GM12891 (cell line): ENCODE results near the gene GALK2.

Experiments
- DNase-seq: peaks from one replicate; pipeline ENCODE4 v3.0.0; 2011; ENCODE audit warnings: low spot score; ENCODE audit not compliant: insufficient read length
- FAIRE-seq: peaks from 2 replicates; lab custom pipeline; 2011; peaks lifted over from hg19 to GRCh38; lab: Jason Lieb, UNC
- PAX5 ChIP-seq: IDR thresholded peaks from 2 replicates; pipeline ENCODE4 v1.6.1; 2011; ENCODE audit warnings: low read length, moderate library complexity, mild to moderate bottlenecking; ENCODE audit not compliant: insufficient read depth, severe bottlenecking
- POLR2A ChIP-seq: IDR thresholded peaks from 2 replicates; pipeline ENCODE4 v1.6.1; 2011; ENCODE audit warnings: low read depth, low read length, control low read depth
- POLR2AphosphoS5 ChIP-seq: IDR thresholded peaks from 2 replicates; pipeline ENCODE4 v1.6.1; 2011; ENCODE audit warnings: low read depth, low read length, control low read depth
- POU2F2 ChIP-seq: IDR thresholded peaks from 2 replicates; pipeline ENCODE4 v1.6.1; 2011; ENCODE audit warnings: low read depth, mild to moderate bottlenecking, control low read depth, low read length, moderate library complexity
- SPI1 ChIP-seq: IDR thresholded peaks from 2 replicates; pipeline ENCODE4 v1.6.1; 2011; ENCODE audit warnings: low read depth, low read length, control low read depth
- TAF1 ChIP-seq: IDR thresholded peaks from 2 replicates; pipeline ENCODE4 v1.6.1; 2011; ENCODE audit warnings: low read depth, low read length, control low read depth

The GALK2 gene

DNA sequence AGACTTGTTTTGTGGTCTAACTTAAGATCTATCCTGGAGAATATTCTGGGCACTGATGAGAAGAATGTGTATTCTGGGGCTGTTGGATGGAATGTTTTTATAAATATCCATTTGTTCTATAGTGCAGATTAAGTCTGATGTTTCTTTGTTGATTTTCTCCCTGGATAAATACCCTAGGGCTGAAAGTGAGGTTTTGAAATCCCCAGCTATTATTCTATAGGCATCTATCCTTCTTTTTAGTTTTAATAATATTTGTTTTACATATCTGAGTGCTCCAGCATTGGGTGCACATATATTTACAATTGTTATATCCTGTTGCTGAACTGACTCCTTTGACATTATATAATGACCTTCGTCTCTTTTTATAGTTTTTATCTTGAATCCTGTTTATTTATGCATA is 42.9 kb downstream of the GALK2 start:
- TF ChIP-seq PAX5 (no peak), POLR2AphosphoS5 (no peak), POU2F2 (no peak), SPI1 (no peak), TAF1 (no peak)
- no peak for FAIRE-seq

DNA sequence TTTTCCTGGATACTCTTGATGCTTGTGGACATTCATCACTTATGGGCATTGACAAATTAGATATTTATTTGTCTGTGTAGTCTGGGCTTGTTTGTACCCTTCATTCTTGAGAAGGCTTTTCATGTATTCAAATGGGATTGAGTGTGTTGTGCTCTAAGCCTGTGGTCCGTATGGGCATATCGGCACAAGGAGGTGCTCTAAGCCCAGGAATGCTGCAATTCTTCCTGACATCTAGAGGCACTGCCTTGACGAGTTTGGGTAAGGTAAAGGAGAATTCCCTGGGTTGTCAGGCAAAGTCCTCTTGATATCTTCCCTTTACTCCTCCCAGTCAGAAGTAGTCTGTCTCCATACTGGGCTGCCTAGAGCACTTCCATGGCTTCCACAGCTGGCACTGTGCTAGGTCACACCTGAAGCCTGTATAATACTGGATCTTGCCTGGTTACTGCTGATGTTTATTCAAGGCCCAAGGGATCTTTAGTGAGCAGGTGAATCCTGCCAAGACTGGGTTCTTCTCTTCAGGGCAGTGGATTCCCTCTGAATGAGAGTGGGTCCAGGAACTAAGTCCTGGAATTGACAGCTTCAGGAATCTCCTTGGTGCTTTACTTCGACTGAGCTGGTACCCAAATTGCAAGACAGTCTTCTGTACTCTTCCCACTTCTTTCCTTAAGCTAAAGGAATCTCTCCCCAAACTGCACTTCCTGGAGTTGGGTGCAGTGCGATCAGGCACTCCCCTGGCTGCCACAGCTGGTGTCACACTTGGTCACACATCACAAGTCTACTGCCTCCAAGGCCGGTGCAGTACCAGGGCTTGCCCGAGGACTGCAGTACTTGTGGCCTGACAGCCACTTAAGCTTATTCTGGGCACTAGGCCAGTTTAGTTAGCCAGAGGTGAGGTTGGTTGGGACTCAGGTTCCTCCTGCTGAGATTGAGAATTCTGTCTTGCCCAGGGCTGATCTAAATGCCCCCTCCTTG is 46.0 kb downstream of the GALK2 start:
- DNase-seq (peak; percentile 12), FAIRE-seq (peak; percentile 93)
- TF ChIP-seq PAX5 (peak; percentile 87), POLR2A (no peak)

More for the DNA sequence above, 42.9 kb downstream of the GALK2 start:
- DNase-seq, result no peak

DNA sequence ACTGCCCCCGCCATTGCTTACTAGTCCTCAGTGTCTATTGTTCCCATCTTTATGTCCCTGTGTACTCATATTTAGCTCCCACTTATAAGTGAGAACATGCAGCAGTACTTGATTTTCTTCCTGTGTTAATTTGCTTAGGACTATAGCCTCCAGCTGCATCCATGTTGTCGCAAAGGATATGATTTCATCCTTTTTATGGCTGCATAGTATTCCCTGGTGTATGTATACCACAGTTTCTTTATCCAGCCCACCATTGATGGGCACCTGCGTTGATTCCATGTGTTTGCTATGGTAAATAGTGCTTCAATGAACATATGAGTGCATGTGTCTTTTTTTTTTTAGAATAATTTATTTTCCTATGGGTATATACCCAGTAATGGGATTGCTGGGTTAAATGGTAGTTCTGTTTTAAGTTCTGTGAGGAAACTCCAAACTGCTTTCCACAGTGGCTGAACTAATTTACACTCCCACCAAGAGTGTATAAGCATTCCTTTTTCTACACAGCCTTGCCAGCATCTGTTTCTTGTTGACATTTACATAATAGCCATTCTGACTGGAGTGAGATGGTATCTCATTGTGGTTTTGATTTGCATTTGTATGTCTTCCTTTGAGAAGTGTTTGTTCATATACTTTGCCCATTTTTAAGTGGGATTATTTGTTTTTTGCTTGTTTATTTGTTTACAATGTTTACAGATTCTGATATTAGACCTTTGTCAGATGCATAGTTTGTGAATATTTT is 53.7 kb downstream of the GALK2 start:
- TF ChIP-seq POLR2AphosphoS5 (no peak), POU2F2 (no peak), POLR2A (no peak), SPI1 (no peak), PAX5 (no peak), TAF1 (no peak)
- DNase-seq, result no peak
- no peak for FAIRE-seq

DNA sequence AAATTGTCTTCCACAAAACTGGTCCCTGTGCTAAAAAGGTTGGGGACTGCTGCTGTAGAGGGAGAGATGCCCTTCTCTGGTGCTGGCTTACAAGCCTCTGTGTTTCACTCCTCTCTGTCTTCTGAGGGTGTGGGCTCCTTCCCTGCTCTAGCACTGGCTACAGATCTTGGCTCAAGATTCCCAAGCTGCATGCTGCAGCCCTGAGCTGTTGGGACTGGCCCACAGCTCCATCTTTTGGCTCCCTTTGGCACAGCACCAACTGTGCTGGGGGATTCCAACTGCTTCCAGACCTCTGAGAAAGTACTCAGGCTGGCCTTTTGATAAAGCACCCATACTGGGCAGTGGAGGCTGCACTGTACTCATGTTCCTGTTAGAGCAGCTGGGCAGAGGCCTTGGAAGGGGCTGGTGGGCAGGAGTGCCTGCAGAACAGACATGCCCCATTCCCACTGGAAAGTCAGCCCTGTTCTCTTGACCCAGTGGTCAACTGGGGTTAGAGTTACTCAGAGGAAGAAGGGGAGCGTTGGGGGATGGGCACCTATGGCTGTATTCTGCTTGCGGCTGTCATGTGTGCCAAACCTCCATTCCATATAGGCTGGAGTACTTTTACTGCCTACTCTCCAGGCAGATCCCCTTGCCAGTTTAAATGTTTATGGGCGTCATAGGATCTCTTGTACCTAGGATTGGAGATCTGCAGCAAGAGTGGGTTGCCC is 55.7 kb downstream of the GALK2 start:
- TF ChIP-seq SPI1, result no peak
- TF ChIP-seq POLR2A, result no peak
- no peak for TF ChIP-seq TAF1
- no peak for TF ChIP-seq PAX5
- no peak for TF ChIP-seq POLR2AphosphoS5
- no peak for TF ChIP-seq POU2F2
- no peak for FAIRE-seq
- no peak for DNase-seq

DNA sequence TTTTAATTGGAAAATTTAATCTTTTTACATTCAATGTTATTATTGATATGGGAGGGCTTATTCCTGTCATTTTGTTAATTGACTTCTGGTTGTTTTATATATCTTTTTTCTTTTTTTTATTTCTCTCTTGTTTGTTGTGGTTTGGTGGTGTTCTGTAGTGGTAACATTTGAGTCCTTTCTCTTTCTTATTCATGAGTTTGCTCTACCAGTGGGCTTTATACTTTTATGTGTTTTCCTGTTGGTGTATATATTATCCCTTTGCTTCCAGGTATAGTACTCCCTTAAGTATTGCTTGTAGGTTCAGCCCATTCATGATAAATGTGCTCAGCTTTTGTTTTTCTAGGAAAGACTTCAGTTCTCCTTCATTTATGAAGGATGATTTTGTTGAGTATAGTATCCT is 57.6 kb downstream of the GALK2 start:
- TF ChIP-seq PAX5 (no peak), TAF1 (no peak), POLR2AphosphoS5 (no peak), POLR2A (no peak), SPI1 (no peak), POU2F2 (no peak)
- no peak for FAIRE-seq
- no peak for DNase-seq

DNA sequence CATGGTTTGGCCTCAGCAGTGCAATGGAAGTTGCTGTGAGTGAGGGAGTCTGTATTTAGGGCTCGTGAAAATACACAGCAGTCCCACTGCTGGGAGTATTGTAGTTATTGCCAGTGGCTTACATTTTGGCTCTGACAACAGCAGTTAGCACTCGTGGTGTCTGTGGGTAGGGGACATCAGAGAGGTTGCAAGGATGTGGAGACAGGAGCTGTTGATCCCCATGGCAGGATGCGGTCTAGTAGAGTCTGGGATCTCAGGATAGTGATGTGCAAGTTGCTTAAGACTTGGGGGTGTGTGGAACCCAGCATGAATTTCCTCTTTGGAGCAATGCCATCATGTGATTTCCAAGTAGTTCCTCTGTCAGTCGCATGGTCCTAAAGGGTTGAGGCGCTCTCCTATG is 59.9 kb downstream of the GALK2 start:
- no peak for TF ChIP-seq TAF1
- FAIRE-seq, result no peak
- DNase-seq, result no peak

DNA sequence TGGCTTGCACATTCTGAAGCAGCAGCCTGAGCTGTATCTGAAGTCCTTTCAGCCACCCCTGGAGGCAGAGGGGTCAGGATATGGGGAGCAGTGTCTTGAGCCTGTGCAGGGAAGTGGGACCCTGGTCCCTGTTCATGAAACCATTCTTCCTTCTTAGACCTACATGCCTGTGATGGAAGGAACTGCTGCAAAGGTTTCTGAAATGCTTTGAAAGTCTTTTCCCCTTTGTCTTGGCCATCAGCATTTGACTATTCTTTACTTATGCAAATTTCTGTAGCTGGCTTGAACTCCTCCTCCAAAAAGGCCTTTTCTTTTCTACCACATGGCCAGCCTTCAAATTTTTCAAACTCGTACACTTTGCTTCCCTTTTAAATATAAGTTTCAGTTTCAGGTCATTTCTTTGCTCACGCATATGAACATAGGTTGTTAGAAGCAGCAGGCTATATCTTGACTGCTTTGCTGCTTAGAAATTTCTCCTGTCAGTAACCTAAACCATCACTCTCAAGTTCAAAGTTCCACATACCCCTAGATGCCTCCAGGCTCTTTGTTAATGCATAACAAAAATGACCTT is 62.3 kb downstream of the GALK2 start:
- no peak for FAIRE-seq
- DNase-seq, result no peak
- TF ChIP-seq POLR2AphosphoS5, result no peak
- TF ChIP-seq POLR2A, result no peak

DNA sequence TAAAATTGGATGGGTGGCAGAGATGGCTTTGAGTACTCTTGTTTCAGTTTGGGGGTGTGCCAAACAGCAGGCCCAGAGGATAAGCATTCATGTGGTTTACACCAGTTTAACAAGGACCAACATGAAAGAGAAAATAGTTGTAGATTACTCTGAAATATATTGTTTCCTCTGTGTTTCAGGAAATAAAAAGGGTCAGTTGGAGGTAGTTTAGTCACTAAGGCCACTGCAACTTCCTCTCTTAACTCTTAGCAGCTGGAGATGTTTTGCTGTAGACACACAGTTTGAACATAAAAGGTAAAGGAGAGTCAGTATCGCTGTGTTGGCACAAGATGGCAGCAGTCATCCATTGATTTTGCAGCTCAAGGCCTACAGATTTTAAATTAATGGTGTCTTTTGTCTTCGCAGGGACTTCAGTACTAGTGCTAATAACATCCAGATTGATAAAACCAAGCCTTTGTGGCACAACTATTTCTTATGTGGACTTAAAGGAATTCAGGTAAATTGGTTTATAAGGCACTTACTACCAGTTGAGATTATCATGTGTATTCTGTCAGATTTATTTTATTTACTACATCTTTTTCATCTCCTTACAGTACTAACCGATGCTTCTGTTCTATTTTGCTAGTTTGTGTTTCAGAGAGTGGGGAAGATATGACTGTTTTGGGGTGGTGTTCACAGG is 65.5 kb downstream of the GALK2 start:
- FAIRE-seq, result peak; percentile 84
- TF ChIP-seq POLR2A (no peak), PAX5 (no peak), SPI1 (peak; percentile 64)

DNA sequence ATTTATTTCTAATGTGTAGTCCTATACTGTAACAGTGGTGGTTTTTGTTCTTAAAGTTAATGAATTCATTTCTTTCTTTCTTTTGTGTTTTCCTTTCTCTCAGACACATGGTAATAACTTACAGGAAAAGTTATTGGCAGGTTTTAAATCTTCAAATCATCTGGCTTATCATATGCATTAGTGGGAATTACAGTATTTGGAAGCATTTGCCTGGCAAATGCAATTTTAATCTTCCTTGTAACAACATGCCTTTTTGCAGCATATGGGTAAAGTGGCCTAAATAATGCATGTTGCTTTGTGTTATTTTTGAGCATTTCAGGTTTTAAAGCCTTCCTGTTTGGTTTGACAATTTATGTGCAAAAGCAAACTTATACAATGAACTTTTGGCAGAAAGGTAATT is 66.8 kb downstream of the GALK2 start:
- FAIRE-seq, result no peak
- DNase-seq, result no peak
- TF ChIP-seq POLR2AphosphoS5 (no peak), POU2F2 (no peak), POLR2A (no peak), PAX5 (no peak), SPI1 (no peak), TAF1 (no peak)

More for the DNA sequence above, 65.5 kb downstream of the GALK2 start:
- DNase-seq, result no peak
